Liver (tissue), 9 donors: ENCODE data around the gene MTHFD1L. TPM values are rescaled to one million over a fixed set of nuclear protein-coding genes. Genes with fewer than 3 reads are reported as not detected.

ENCODE experiments used
- DNase-seq: peaks from one replicate; pipeline ENCODE4 v3.0.0-alpha.2; 2017; ENCODE audit warnings: low spot score
- H3K27ac ChIP-seq, 2 donors: one replicate each; pipeline ENCODE4 v1.7.0; 2013; ENCODE audit warnings: inconsistent platforms in 2 of 2, low read length in 2 of 2, control low read depth in 1 of 2, low read depth in 1 of 2, mild to moderate bottlenecking in 1 of 2
- H3K27me3 ChIP-seq, 4 donors: one replicate each; pipeline versions ENCODE4 v1.6.1 to v1.7.0; 2013; ENCODE audit warnings: low read length in 3 of 4, inconsistent platforms in 1 of 4, mild to moderate bottlenecking in 1 of 4, moderate library complexity in 1 of 4; ENCODE audit not compliant: control insufficient read depth in 4 of 4, insufficient read depth in 4 of 4
- H3K36me3 ChIP-seq, 4 donors: one replicate each; pipeline versions ENCODE4 v1.6.1 to v1.7.0; 2013; ENCODE audit warnings: low read length in 3 of 4, mild to moderate bottlenecking in 3 of 4, low read depth in 1 of 4, moderate library complexity in 1 of 4; ENCODE audit not compliant: control insufficient read depth in 4 of 4, insufficient read depth in 3 of 4
- H3K4me1 ChIP-seq, 4 donors: one replicate each; pipeline versions ENCODE4 v1.6.1 to v1.7.0; 2013; ENCODE audit warnings: low read length in 3 of 4, mild to moderate bottlenecking in 3 of 4, moderate library complexity in 1 of 4; ENCODE audit not compliant: control insufficient read depth in 4 of 4, insufficient read depth in 4 of 4
- H3K4me3 ChIP-seq, 3 donors: one replicate each; pipeline versions ENCODE4 v1.6.1 to v1.7.0; 2013; ENCODE audit warnings: low read length in 3 of 3, control low read depth in 1 of 3, low read depth in 1 of 3, mild to moderate bottlenecking in 1 of 3
- H3K9ac ChIP-seq, 2 donors: one replicate each; pipeline ENCODE4 v1.7.0; 2013; ENCODE audit warnings: low read length in 2 of 2, mild to moderate bottlenecking in 2 of 2, moderate library complexity in 2 of 2, control low read depth in 1 of 2, low read depth in 1 of 2
- H3K9me3 ChIP-seq, 4 donors: one replicate each; pipeline versions ENCODE4 v1.6.1 to v1.7.0; 2013; ENCODE audit warnings: low read length in 3 of 4; ENCODE audit not compliant: control insufficient read depth in 4 of 4
- FOXA1 ChIP-seq: IDR thresholded peaks from 2 replicates; pipeline ENCODE4 v1.6.1; 2016; ENCODE audit warnings: antibody characterized with exemption
- FOXA2 ChIP-seq: IDR thresholded peaks from 2 replicates; pipeline ENCODE4 v1.6.1; 2016; ENCODE audit warnings: antibody characterized with exemption
- GABPA ChIP-seq, 2 donors: IDR thresholded peaks in 1 of 2; conservative IDR thresholded peaks in 1 of 2; 2 replicates each; pipeline ENCODE4 v1.6.1; 2016; ENCODE audit warnings: antibody characterized with exemption in 2 of 2, mild to moderate bottlenecking in 1 of 2, moderate library complexity in 1 of 2
- HNF4A ChIP-seq, 2 donors: conservative IDR thresholded peaks; 2 replicates each; pipeline ENCODE4 v1.6.1; 2016; ENCODE audit warnings: antibody characterized with exemption in 2 of 2, mild to moderate bottlenecking in 2 of 2
- NR2F2 ChIP-seq: IDR thresholded peaks from 2 replicates; pipeline ENCODE4 v1.6.1; 2016; ENCODE audit warnings: antibody characterized with exemption
- RXRA ChIP-seq, 2 donors: IDR thresholded peaks; 2 replicates each; pipeline ENCODE4 v1.6.1; 2017 to 2018; ENCODE audit warnings: antibody characterized with exemption in 2 of 2, mild to moderate bottlenecking in 1 of 2
- TAF1 ChIP-seq: conservative IDR thresholded peaks from 2 replicates; pipeline ENCODE4 v1.6.1; 2016; ENCODE audit warnings: antibody characterized with exemption, mild to moderate bottlenecking
- WGBS: extraction: QIAGEN DNeasy Blood & Tissue Kit; methylation state at CpG from one replicate; pipeline ENCODE4 v1.1.7; 2013; 5-methylcytosine and 5-hydroxymethylcytosine counted together
- polyA plus RNA-seq, 2 donors: library from polyadenylated mRNA; stranded (reverse) in 1 of 2; unstranded in 1 of 2; fragments of 200-250 nt in 1 of 2; fragments of >200 nt in 1 of 2; fragmentation: Nextera tagmentation in 1 of 2; extraction: Ambion mirVana in 1 of 2; gene quantifications; one replicate each; pipeline versions ENCODE4 v1.2.1 to v1.2.3, GENCODE V29; 2013 to 2015
- total RNA-seq, 2 donors: library from RNA; depleted of rRNA; stranded (reverse); fragments of >200 nt; gene quantifications; one replicate each; pipeline ENCODE4 v1.2.3, GENCODE V29; 2014
- TF ChIP-seq, protein P1 (sequence below): IDR thresholded peaks from 2 replicates; pipeline ENCODE4 v1.6.1; 2016; ENCODE audit warnings: antibody characterized with exemption
- TF ChIP-seq, protein P2 (sequence below): IDR thresholded peaks from 2 replicates; pipeline ENCODE4 v1.6.1; 2016; ENCODE audit warnings: antibody characterized with exemption
- TF ChIP-seq, protein P3 (sequence below): IDR thresholded peaks from 2 replicates; pipeline ENCODE4 v1.6.1; 2016; ENCODE audit warnings: antibody characterized with exemption, mild to moderate bottlenecking
- TF ChIP-seq, protein P4 (sequence below): IDR thresholded peaks from 2 replicates; pipeline ENCODE4 v1.6.1; 2016; ENCODE audit warnings: antibody characterized with exemption
- donor health status: healthy.
- donor health status: healthy.
- donor health status: healthy.
- donor health status: healthy.
- donor health status: healthy.

MTHFD1L gene
- total and polyA plus RNA-seq, 4 donors, result 2.0 to 7.7 (median 2.8) TPM

GRCh38 chr6:150994026-150994425 is 128.5 kb downstream of the MTHFD1L start:
- no peak overlapping the region for H3K9ac ChIP-seq
- no peaks in the 10 kb centered on the region for H3K27me3 ChIP-seq
- TF ChIP-seq FOXA2 (no peak), RXRA (IDR thresholded peaks at IDR 0.05) (no peak), HNF4A (conservative IDR thresholded peaks at IDR 0.05) (no peak), FOXA1 (no peak)
- TF ChIP-seq, protein P1, sequence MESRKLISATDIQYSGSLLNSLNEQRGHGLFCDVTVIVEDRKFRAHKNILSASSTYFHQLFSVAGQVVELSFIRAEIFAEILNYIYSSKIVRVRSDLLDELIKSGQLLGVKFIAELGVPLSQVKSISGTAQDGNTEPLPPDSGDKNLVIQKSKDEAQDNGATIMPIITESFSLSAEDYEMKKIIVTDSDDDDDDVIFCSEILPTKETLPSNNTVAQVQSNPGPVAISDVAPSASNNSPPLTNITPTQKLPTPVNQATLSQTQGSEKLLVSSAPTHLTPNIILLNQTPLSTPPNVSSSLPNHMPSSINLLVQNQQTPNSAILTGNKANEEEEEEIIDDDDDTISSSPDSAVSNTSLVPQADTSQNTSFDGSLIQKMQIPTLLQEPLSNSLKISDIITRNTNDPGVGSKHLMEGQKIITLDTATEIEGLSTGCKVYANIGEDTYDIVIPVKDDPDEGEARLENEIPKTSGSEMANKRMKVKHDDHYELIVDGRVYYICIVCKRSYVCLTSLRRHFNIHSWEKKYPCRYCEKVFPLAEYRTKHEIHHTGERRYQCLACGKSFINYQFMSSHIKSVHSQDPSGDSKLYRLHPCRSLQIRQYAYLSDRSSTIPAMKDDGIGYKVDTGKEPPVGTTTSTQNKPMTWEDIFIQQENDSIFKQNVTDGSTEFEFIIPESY, result no peak
- TF ChIP-seq, protein P2, sequence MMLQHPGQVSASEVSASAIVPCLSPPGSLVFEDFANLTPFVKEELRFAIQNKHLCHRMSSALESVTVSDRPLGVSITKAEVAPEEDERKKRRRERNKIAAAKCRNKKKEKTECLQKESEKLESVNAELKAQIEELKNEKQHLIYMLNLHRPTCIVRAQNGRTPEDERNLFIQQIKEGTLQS, result no peak
- TF ChIP-seq, protein P3, sequence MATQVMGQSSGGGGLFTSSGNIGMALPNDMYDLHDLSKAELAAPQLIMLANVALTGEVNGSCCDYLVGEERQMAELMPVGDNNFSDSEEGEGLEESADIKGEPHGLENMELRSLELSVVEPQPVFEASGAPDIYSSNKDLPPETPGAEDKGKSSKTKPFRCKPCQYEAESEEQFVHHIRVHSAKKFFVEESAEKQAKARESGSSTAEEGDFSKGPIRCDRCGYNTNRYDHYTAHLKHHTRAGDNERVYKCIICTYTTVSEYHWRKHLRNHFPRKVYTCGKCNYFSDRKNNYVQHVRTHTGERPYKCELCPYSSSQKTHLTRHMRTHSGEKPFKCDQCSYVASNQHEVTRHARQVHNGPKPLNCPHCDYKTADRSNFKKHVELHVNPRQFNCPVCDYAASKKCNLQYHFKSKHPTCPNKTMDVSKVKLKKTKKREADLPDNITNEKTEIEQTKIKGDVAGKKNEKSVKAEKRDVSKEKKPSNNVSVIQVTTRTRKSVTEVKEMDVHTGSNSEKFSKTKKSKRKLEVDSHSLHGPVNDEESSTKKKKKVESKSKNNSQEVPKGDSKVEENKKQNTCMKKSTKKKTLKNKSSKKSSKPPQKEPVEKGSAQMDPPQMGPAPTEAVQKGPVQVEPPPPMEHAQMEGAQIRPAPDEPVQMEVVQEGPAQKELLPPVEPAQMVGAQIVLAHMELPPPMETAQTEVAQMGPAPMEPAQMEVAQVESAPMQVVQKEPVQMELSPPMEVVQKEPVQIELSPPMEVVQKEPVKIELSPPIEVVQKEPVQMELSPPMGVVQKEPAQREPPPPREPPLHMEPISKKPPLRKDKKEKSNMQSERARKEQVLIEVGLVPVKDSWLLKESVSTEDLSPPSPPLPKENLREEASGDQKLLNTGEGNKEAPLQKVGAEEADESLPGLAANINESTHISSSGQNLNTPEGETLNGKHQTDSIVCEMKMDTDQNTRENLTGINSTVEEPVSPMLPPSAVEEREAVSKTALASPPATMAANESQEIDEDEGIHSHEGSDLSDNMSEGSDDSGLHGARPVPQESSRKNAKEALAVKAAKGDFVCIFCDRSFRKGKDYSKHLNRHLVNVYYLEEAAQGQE, result no peak
- TF ChIP-seq, protein P4, sequence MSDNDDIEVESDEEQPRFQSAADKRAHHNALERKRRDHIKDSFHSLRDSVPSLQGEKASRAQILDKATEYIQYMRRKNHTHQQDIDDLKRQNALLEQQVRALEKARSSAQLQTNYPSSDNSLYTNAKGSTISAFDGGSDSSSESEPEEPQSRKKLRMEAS, result no peak
- H3K4me3 ChIP-seq, result no peak overlapping the region
- no peaks in the 10 kb centered on the region for H3K36me3 ChIP-seq
- WGBS, result 100% methylated on average over 1 of the region's 1 CpG
- H3K9me3 ChIP-seq, result peaks cover 0 to 6% (median 0%) of the 10 kb centered on the region in 4 donors
- no peak for DNase-seq
- H3K4me1 ChIP-seq, result no peaks in the 10 kb centered on the region
- H3K27ac ChIP-seq, result no peak overlapping the region

DNA sequence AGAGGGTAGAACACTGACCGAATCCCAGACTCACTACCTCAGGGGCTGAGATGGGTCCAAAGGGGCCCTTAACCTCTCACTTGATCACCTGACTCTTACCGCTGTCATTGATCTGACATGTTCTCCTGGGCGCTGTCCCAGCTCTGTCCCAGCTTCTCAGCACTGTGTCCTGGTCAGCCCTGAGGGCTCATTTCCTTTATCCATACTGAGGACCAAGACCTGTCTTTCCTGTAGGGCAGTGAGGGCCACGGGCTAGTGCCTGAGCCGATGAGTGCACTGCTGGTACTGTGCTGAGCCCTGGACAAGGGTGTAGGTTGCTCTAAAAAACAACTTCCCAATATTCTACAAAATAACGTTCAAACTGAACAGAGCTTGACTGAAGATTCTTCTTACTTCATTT is 131.5 kb downstream of the MTHFD1L start:
- H3K4me3 ChIP-seq, result no peak overlapping the region
- H3K4me1 ChIP-seq, result no peaks in the 10 kb centered on the region
- H3K27ac ChIP-seq, result no peak overlapping the region
- H3K9ac ChIP-seq, result no peak overlapping the region
- peaks cover 0 to 6% (median 0%) of the 10 kb centered on the region in 4 donors for H3K9me3 ChIP-seq
- H3K36me3 ChIP-seq, result no peaks in the 10 kb centered on the region
- no peak for DNase-seq
- WGBS, result 81% methylated on average over 6 of the region's 6 CpGs
- no peak for TF ChIP-seq NR2F2
- TF ChIP-seq, protein P4, result no peak
- no peak for TF ChIP-seq TAF1
- TF ChIP-seq HNF4A (conservative IDR thresholded peaks at IDR 0.05), result no peak
- TF ChIP-seq GABPA (IDR thresholded peaks at IDR 0.05 in 1 of 2, conservative IDR thresholded peaks at IDR 0.05 in 1 of 2), result no peak
- TF ChIP-seq, protein P1, result no peak
- no peaks in the 10 kb centered on the region for H3K27me3 ChIP-seq
